HG03354 (cell line): ENCODE data around the gene SPON1.
"Not testable (repeated sequence)": the region's sequence is repeated elsewhere in the genome, so short reads cannot be mapped to it uniquely, and the experiment has no call there.

Source experiments
- ATAC-seq: cut with Tn5 transposase; IDR thresholded peaks from one replicate; pipeline ENCODE4 v1.9.1; 2021; ENCODE audit warnings: mild to moderate bottlenecking; ENCODE audit not compliant: unreplicated experiment, poor library complexity, severe bottlenecking

The SPON1 gene

DNA sequence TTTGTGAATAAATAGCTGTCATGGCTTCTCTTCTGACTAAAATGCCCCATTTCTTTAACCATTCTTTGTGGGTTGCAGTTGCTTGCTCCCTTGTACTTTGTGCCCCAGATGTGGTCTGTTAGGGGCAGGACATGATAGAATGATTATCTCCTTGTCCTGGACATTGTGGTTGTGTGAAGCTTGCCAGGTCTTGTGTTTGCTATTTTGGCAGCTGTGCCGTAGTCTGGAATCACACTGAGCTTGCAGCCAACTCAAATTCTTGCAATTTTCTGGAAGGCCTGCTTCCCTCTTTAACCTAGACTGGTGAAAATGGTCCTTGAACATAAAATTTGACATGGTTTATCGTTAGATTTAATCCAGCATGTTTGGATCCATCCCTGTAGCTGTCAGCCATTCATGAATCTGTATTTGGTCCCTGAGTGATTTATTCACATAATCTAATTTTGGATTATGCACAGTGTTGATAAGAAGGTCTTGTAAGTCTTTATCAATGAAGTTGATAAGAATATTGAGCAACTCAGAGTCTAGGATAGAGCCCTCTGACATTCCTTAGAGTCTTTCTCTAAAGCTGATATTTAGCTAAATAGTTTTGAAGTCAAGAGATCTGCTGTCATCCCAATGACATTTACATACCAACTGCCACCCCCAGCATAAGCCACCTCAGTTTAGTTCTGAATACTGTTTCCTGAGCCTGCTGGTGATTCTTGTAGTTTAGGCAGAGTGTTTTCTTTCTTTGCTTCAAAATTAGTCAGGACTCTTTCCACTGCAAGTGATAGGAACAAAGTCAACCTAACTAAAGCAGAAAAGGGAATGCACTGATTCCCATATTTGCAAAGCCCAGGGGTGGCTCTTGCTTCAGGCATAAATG is 9.8 kb downstream of the SPON1 start:
- no peak for ATAC-seq

DNA sequence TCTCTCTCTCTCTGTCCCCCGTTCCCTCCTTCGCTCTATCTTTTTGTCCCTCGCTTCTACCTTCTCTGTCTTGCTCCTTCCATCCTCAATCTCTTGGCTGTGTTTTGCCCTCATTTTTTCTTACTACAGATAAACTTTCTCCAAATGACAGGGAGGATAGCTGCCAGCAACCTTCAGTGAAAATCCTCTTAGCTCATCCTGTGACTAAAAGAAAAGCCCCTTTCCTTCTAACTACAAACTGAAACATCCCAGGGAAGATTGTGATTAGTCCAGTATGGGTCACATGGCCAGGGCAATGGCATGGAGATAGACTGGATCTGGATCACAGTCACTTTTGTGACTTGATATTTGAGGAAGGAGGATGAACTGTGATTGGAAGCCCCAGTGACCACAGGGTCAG is 10.4 kb downstream of the SPON1 start:
- no peak for ATAC-seq

DNA sequence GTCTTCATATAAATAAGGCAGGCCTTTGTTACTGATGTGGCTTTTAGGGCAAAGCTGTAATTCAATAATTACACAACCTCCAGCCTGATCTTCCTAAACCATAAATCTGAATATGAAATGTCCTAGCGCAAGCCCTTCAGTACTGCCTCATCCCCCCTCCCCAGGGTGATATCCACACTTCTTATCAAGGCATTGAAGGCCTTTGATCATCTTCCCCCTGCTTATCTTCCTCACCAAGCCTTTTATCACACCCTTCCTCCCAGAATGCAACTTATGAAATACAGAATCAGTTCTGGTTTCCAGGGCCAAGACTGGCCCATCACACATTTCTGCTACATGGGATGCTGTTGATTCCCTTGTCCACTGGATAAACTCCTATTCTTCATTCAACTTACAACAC is 12.1 kb downstream of the SPON1 start:
- ATAC-seq, result no peak

DNA sequence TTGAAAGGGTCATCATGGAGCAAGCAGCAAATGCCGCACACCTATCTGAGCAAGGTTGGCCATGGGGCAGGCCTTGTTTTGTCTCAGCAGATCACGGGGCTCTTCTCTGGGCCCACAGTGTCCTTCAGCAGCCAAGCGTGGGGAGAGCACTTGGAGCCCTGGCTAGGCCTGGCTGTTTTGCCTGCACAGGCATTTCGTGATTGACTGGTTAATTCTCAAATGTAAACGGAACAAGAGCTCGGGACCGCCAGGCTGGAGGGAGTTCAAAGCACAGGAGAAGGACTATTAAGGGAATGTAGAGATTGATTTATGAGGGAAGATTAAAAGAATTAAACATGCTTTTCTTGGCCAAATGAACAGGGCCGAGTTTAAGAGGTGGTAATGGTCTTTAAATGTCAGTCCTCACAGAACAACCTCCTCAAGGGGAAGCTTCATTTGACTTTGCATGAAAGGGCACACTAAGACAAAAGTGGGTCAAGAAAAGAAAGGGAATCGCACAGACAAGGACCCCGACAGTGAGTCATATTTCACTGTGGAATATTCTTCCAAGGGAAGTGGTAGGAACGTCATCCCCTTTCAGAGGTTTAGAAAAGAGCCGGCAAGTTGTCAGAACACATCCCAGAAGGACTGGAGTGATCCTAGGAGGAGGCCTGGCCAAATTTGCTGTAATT is 20.7 kb downstream of the SPON1 start:
- no peak for ATAC-seq

DNA sequence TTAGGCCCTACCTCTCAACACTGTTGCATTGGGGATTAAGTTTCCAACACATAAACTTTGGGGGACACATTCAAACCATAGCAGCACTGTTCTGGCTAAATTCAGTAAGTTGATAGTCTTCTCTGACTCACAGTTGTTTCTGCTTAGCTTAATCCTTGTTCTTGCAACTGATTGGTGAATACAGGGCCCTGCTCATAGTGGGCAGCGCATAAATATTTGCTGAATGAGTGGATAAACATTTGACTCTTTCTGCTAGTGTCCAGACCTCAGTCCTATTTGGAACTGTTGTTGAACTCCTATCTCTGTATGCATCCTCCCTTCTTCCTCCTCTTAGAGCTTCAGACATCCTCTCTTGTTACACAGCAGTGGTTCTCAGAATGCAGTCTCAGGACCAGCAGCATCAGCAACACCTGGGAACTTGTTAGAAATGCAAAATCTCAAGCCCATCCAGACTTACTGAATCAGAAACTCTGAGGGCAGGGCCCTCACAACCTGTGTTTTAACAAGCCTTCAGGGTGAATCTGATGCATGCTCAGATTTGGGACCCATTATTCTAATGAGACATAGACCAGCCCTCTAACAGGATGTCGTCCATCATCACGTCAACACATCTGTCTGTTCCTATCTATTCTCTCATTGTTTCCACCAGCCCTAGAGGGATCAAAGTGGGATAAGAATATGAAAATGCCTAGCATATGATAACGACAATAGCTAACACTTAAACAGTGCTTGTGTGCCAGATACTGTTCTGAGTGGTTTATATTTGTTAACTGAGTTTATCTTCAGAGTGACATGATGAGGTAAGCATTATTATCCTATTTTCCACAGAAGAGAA is 22.3 kb downstream of the SPON1 start:
- ATAC-seq, result no peak

DNA sequence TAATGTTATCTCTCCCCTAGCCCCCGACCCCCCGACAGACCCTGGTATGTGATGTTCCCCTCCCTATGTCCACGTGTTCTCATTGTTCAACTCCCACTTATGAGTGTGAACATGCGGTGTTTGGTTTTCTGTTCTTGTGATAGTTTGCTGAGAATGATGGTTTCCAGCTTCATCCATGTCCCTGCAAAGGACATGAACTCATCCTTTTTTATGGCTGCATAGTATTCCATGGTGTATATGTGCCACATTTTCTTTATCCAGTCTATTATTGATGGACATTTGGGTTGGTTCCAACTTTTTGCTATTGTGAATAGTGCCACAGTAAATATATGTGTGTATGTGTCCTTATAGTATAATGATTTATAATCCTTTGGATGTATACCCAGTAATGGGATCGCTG is 24.2 kb downstream of the SPON1 start:
- ATAC-seq, result not testable (repeated sequence)

DNA sequence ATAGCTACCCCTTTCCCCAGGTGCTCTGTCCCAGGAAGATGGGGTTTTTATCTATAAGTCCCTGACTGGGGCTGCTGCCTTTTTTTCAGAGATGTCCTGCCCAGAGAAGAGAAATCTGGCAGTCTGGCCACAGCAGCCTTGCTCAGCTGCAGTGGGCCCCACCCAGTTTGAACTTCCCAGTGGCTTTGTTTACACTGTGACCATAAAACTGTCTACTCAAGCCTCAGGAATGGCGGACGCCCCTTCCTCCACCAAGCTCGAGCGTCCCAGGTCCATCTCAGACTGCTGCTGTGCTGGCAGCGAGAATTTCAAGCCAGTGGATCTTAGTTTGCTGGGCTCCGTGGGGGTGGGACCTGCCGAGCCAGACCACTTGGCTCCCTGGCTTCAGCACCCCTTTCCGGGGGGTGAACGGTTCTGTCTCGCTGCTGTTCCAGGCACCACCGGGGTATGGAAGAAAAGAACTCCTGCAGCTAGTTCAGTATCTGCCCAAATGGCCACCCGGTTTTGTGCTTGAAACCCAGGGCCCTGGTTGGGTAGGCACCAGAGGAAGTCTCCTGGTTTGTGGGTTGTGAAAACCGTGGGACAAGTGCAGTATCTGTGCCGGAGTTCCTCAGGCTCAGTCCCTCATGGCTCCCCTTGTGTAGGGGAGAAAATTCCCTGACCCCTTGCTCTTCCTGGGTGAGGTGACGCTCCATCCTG is 29.8 kb downstream of the SPON1 start:
- not testable (repeated sequence) for ATAC-seq

DNA sequence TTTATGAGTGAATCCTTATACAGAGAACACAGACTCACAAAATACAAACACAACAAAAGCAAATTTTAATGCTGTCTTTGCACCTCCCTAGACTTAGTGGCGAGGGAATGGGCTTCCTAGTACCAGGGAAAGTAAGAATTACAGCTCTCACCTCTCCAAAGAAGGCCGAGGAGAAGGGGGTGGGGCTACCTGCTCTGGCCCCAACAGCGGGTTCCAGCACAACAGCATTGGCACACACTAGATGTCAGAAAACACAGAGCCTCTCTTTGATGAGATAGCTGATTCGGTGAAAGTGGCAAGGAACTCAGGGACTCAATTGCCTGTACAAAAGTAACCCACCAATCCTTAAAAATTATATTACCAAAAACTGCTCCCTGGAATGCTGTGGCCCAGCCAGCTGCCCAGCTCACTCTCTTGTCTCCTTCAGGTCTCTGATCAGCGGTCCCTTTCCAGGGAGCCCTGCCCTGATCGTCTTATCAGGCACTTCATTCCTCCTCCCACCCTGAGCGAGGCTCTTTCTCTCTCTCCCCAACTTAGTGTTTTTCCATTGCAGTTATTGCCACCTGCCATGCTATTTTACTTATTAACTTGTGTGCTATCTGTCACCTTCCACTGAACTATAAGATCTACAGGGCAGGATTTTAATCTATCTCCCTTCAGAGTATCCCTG is 30.7 kb downstream of the SPON1 start:
- ATAC-seq, result no peak

DNA sequence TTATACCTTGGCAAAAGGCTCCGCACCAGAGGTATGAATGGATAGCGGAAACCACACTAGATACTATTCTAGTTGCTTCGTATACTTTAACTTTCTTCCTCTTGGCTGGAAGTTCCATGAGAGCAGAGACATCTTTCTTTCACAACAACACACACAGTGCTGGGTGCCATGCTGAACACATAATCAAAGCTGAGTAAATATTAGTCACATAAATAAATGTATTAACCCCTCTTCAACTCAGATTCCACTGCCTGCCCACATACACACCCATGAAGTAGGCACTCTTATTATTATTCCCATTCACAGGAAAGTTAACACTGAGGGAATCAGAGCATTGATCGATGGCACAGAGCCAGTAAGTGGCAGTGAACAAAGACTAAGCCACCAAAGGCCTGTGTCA is 35.4 kb downstream of the SPON1 start:
- ATAC-seq, result no peak

DNA sequence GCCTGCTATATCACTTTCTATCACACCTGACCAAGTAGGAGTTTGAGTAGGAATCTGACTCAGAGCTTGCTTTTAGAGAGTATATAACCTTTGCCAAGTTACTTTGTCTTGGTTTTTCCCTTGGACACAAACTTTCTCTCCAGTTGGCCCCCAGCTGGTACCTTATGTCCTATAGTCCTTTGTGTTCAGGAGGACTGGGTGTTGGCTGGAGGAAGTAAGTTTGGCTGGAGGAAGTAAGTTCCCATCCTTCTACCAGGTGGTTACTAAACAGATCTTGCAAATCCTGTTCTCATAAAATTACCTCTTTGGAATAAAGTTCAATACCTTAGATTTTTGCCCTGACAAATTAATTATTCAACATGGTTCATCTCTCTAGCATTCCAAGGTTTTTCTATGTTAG is 37.2 kb downstream of the SPON1 start:
- ATAC-seq, result no peak

DNA sequence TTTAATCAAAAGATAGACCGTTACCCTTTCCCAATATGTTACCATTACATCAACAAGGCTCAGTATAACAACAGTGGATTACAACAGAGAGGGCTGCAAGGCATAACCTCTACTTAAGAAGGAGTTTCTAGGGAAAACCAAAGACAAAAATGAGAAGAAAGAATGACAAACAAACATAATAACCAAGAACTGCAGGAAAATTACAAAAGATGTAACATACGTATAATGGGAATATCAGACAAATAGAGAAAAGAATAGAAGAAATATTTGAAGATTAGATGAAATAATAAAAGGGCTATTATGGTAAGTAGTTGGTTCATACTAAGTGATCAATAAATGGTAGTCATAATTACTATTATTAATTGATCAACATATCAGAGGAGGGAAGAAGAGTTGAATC is 39.1 kb downstream of the SPON1 start:
- no peak for ATAC-seq

DNA sequence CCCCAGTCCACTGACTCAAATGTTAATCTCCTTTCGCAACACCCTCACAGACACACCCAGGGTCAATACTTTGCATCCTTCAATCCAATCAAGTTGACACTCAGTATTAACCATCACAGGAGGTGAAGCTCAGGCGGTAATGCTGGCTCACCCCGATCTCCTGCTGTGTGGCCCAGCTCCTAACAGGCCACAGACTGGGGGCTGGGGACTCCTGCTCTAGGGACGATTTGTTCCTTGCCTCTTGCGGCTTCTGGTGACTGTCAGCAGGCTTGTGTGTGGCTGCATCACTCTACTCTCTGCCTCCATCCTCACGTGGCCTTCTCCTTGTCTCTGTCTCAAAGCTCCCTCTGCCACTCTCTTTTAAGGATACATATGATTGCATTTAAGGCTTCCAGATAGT is 45.0 kb downstream of the SPON1 start:
- no peak for ATAC-seq

DNA sequence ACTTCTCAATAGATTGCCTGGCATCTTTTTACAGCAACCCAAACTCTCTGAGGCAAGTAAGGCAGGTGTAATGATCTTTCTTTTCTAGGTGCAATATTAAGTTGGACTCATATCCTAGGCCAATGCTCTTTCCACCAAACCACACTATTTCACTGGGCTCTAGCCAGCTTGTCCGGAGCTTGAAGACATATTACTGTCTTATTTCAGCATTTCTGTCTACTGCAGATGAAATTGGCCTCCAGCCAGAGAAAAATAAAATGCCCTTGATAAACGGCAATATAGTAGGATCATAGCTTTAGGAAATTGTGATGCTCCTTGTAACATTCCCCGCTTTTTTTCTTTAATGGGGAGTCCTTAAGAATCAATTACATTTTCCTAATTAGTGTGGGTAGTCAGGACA is 48.1 kb downstream of the SPON1 start:
- no peak for ATAC-seq

DNA sequence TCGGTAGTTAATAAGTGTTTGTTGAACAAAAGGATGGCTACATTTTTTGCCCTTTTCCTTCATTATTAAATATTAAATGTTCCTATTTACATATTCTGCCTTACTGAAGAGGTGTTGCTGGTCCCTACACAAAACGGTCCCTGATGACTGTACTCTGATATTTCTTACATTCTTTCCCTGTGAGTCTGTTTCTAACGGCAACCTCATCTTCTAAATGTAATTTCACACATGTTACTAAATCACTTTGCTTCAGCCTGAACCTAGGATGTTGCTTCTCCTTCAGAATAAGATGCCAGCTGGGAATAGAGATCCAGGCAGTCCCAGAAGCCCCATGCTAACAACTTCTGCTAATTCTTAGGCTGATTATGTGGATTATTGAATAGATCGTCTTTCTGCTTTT is 50.3 kb downstream of the SPON1 start:
- no peak for ATAC-seq

DNA sequence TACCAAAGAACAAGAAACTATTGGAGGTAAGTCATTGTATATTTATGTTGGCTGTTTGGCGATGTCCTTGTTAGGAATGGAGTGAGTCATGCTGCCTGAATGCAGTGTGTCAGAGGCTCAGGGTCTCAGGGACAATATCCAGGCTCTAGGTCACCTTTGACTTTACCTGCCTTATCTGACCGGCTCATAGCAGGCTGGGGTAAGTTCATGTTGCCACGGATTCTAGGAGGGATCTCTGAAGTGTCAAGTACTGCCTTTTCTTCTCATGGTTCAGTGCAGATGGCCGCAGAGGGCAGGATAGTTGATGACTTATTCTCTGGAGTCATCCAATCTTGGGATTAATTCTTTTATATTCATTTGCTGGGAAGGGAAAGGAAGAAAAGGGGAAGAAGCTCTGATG is 53.2 kb downstream of the SPON1 start:
- no peak for ATAC-seq

DNA sequence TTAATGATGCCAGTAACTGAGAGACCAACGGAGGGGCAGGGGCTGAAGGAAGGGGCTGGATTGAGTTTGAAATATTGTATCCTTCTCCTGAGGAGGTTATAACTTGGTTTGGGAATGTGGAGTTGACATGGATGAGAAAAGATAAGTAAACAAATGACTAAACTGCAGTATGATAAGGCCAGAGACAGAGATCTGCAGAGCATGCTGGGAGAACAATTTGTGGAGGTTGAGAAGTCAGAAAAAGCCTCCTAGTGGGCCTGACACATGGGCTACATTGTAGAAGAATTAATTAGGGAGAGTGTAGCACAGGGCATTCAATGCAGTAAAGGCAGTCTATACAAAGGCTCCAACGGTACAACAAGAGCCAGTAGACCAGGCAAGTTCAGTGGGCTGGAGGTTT is 55.9 kb downstream of the SPON1 start:
- no peak for ATAC-seq

DNA sequence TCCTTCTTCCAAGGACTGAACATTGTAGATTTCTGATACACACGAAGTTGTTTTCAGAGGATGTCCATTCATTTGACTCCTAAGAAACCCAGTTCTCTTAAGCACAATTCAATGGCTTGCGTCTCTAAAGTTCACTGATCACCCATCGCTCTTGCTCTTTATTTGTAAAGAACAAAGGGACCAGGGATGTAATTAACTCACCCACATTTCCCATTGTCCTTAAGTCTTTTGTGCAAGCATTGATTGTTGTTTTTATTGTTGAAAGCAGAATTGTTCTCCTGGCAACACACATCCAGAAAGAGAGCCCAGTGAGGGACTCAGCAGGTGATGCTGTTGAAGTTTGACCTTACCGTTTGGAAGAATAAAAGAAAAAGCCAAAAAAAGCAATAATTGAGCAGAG is 59.2 kb downstream of the SPON1 start:
- no peak for ATAC-seq

DNA sequence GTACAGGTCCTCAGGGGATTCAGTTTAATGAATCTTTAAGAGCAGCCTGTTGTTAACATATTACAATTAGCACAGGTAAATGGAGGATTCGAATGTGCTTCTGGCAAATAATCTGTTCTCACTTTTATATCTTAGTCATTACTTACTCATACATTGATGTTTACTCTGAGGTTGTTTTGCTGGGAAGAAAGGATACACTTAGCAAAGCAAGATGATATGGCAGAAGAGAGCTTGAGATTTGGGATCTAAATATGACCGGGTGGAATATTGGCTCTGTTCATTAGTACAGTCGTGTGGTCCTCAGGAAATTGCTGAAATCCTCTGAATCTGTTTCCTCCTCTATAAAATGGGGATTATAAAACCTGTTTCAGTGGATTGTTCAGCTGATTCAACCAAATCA is 59.7 kb downstream of the SPON1 start:
- no peak for ATAC-seq

DNA sequence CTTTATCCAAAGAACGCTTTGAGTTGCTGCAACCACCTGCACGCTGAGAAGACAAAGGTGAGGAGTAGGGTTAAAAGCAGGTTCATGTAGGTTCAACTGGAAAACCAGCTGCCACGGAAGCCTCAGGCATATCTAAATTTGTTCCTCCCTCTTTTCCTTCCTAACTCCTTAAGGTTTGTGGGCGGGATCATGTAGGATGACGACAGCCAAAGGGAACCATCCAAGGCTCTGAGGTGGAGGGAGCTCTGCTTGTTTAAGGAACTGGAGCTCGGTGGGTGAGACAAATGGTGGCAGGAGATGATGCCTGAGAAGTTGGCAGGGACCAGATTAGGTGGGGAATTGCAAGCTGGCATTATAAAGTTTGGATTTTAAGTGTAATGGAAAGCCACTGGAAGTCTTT is 60.3 kb downstream of the SPON1 start:
- no peak for ATAC-seq
